GM21576 (cell line): ENCODE measurements around the gene BAIAP3.
"Not testable (repeated sequence)": the region's sequence is repeated elsewhere in the genome, so short reads cannot be mapped to it uniquely, and the experiment has no call there.

Experiments
- ATAC-seq: cut with Tn5 transposase; IDR thresholded peaks from one replicate; pipeline ENCODE4 v1.9.1; 2021; ENCODE audit warnings: mild to moderate bottlenecking, moderate library complexity; ENCODE audit not compliant: unreplicated experiment

Gene BAIAP3, protein sequence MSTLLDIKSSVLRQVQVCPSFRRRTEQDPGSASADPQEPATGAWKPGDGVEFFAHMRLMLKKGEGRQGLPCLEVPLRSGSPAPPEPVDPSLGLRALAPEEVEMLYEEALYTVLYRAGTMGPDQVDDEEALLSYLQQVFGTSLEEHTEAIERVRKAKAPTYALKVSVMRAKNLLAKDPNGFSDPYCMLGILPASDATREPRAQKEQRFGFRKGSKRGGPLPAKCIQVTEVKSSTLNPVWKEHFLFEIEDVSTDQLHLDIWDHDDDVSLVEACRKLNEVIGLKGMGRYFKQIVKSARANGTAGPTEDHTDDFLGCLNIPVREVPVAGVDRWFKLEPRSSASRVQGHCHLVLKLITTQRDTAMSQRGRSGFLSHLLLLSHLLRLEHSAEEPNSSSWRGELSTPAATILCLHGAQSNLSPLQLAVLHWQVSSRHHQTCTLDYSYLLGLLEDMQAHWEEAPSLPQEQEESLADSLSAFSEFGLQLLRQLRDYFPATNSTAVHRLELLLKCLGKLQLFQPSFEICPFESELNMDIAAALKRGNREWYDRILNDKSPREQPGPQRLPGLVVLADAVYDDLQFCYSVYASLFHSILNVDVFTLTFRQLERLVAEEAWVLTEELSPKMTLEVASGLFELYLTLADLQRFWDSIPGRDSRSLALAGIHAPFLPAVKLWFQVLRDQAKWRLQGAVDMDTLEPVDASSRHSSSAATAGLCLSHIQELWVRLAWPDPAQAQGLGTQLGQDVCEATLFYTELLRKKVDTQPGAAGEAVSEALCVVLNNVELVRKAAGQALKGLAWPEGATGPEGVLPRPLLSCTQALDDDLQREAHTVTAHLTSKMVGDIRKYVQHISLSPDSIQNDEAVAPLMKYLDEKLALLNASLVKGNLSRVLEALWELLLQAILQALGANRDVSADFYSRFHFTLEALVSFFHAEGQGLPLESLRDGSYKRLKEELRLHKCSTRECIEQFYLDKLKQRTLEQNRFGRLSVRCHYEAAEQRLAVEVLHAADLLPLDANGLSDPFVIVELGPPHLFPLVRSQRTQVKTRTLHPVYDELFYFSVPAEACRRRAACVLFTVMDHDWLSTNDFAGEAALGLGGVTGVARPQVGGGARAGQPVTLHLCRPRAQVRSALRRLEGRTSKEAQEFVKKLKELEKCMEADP

DNA sequence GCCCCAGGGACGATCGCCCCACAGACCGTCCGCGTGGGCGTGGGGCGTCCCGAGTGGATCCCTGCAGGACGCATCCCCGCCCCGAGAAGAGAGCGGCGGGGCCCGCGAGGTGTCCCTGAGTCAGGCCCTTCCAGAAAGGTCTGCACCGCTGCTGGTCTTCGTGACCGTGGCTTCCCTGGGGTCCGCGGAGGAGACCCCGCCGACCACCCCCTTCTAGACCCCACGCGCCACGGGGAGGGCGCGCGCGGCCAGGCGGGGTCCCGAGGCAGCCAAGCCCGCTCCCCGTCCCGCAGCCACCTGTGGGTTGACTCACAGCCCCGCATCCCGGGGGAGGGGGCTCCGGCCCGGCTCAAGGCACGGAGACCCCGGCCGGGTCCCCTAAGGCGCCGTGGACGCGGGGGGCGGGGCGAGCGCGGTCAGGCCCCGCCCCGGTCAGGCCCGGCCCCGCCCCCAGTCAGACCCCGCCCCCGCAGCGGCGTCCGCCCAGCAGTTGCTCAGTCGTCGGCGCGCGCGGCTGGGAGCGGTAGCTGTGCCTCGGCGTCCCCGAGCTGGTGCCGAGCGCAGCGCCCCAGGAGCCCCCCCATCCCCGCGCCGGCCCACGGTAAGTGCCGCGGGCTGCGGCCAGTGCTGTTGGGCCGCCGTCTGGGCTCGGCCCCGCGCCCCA lies at the start of gene BAIAP3:
Gene BAIAP3, plus strand, starts transcription at position 497 of the 664 bp plus-strand sequence. CDS start 4,905 bp downstream, outside the sequence.
- ATAC-seq, result no peak

GRCh38 chr16:1283996-1284616 lies 49.3 kb upstream of the BAIAP3 start:
- no peak for ATAC-seq

DNA sequence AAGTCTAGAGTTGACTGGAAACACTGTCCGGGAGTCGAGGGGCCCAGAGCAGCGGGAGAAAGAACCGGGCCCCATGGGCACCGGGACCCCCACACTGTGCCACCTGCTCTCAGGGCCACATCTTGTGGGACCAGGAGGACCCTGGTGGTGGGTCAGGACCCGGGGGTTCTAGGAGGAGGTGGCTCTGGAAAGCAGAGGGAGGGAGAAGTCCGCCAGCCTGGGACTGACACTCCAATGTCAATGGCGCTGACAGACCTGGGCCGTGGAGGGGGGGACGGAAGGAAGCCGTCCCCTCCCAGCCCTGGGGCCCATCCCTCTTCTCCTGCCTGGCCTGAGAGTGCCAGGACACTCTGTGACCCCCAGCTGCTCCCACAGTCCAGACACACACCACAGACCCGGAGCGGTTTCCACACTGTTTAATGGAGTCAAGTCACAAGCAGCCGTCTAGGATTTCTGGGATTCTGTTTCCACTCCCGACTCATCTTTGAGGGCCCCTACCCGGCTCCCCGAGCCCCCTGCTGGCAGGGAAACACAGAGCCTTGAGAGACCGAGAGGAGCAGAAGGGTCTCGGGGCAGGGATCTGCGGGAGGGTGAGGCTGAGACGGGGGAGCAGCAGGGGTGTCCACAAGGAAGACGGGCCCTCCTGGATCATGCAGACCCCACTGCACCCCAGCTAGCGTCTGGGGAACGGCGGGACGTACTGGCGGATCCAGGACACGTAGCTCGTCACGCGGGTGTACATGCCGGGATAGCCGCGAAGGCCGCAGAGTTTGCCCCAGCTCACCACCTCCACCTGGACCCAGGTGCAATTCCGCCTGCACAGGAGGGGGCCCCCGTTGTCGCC lies 47.6 kb upstream of the BAIAP3 start:
- no peak for ATAC-seq

- no peak for ATAC-seq
Measured at GRCh38 chr16:1286513-1287094, 46.8 kb upstream of the BAIAP3 start.

GRCh38 chr16:1287982-1288670 lies 45.3 kb upstream of the BAIAP3 start:
- no peak for ATAC-seq

- no peak for ATAC-seq
Measured at GRCh38 chr16:1288813-1289476, 44.5 kb upstream of the BAIAP3 start.

GRCh38 chr16:1289477-1289866 lies 44.0 kb upstream of the BAIAP3 start:
- ATAC-seq, result no peak

- no peak for ATAC-seq
Measured at GRCh38 chr16:1290063-1290501, 43.4 kb upstream of the BAIAP3 start.

- no peak for ATAC-seq
Measured at GRCh38 chr16:1290860-1291575, 42.4 kb upstream of the BAIAP3 start.

GRCh38 chr16:1291576-1291974 lies 41.9 kb upstream of the BAIAP3 start:
- ATAC-seq, result no peak

DNA sequence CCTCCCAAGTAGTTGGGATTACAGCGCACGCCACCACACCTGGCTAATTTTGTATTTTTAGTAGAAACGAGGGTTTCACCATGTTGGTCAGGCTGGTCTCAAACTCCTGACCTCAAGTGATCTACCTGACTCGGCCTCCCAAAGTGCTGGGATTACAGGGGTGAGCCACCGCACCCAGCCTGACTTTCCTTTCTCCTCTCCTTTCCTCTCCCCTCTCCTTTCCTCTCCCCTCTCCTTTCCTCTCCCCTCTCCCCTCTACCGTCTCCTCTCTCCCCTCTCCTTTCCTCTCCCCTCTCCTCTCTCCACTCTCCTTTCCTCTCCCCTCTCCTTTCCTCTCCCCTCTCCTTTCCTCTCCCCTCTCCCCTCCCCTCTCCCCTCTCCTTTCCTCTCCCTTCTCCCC lies 41.2 kb upstream of the BAIAP3 start:
- not testable (repeated sequence) for ATAC-seq

DNA sequence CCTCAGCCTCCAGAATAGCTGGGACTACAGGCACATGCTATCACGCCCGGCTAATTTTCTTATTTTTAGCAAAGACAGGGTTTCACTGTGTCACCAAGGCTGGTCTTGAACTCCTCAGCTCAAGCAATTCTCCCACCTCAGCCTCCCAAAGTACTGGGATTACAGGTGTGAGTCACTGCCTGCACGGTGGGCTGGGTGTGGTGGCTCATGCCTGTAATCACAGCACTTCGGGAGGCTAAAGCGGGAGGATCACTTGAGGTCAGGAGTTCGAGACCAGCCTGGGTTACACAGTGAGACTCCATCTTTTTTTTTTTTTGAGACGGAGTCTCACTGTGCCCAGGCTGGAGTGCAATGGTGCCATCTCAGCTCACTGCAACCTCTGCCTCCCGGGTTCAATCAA lies 40.6 kb upstream of the BAIAP3 start:
- ATAC-seq, result not testable (repeated sequence)

DNA sequence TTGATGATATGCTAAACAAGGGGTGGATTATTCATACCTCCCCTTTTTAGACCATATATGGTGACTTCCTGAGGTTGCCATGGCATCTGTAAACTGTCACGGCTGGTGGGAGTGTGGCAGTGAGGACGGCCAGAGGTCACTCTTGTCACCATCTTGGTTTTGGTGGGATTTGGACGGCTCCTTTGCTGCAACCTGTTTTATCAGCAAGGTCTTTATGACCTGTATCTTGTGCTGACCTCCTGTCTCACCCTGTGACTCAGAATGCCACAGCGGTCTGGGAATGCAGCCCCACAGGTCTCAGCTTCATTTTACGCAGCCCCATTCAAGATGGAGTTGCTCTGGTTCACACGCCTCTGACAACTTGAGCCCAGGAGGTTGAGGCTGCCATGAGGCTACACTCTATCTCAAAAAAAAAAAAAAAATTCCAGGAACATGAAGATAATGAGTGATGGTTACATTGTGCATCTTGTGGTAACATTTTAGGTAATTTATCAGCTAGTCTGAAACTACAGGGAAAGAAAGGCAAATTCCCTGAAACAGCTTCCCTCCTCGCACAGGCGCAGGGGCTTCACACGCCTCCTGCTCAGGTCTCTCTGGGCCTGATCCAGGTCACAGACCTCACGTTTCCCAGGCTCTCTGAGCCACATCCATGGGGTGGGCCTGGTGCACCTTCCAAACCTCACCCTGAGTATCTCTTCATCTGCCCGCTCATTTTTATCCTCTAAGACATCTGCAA lies 39.4 kb upstream of the BAIAP3 start:
- no peak for ATAC-seq

DNA sequence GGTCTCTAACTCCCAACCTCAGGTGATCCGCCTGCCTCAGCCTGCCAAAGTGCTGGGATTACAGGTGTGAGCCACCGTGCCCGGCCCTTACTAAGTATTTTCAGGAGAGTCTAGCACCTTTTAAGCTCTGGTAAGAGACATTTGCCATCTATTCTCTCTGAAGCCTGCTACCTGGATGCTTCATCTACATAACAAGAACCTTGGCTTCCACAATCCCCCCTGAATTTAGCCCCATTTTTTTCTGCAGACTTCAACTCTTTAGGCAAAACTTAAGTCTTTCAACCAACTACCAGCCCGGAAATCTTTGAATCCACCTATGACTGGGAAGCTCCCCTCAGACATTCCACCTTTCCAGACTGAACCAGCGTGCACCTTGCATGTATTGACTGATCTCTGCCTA lies 38.0 kb upstream of the BAIAP3 start:
- ATAC-seq, result no peak

GRCh38 chr16:1296688-1297017 lies 36.8 kb upstream of the BAIAP3 start:
- not testable (repeated sequence) for ATAC-seq

GRCh38 chr16:1297018-1297696 lies 36.3 kb upstream of the BAIAP3 start:
- no peak for ATAC-seq
